ENCODE data around the gene GPC6.

GPC6 gene

GRCh38 chr13:93227878-93228642 lies 1.5 kb downstream of the GPC6 start:
- H3K27ac ChIP-seq: peak overlapping the region; percentile 35
- no peak for DNase-seq (ENCODE audit: low read depth, low spot score)

- peak overlapping the region; percentile 35 for H3K27ac ChIP-seq
- DNase-seq (ENCODE audit: low read depth, low spot score): no peak
These were observed 2.0 kb downstream of the GPC6 start for GRCh38 chr13:93228643-93228937.

- H3K27ac ChIP-seq: peak overlapping the region; percentile 74
These were observed 3.8 kb downstream of the GPC6 start for GRCh38 chr13:93230261-93230855.

GRCh38 chr13:93231867-93232266 lies 5.3 kb downstream of the GPC6 start:
- DNase-seq (ENCODE audit: low read depth, low spot score): no peak
- H3K27ac ChIP-seq: no peak overlapping the region

More at GRCh38 chr13:93230261-93230855, 3.8 kb downstream of the GPC6 start:
- DNase-seq (ENCODE audit: low read depth, low spot score): no peak

GRCh38 chr13:93233997-93234416 lies 7.4 kb downstream of the GPC6 start:
- DNase-seq (ENCODE audit: low read depth, low spot score): no peak
- no peak overlapping the region for H3K27ac ChIP-seq

- H3K27ac ChIP-seq: no peak overlapping the region
- no peak for DNase-seq (ENCODE audit: low read depth, low spot score)
These were observed 7.9 kb downstream of the GPC6 start for GRCh38 chr13:93234459-93234858.

- no peak overlapping the region for H3K27ac ChIP-seq
- DNase-seq (ENCODE audit: low read depth, low spot score): no peak
These were observed 8.8 kb downstream of the GPC6 start for GRCh38 chr13:93235258-93236015.

- DNase-seq (ENCODE audit: low read depth, low spot score): no peak
- no peak overlapping the region for H3K27ac ChIP-seq
These were observed 12.1 kb downstream of the GPC6 start for GRCh38 chr13:93238711-93239110.

GRCh38 chr13:93243375-93244063 lies 16.9 kb downstream of the GPC6 start:
- H3K27ac ChIP-seq: no peak overlapping the region
- DNase-seq (ENCODE audit: low read depth, low spot score): no peak

GRCh38 chr13:93244141-93244917 lies 17.7 kb downstream of the GPC6 start:
- no peak for DNase-seq (ENCODE audit: low read depth, low spot score)
- peak overlapping the region; percentile 59 for H3K27ac ChIP-seq

GRCh38 chr13:93244918-93245280 lies 18.3 kb downstream of the GPC6 start:
- DNase-seq (ENCODE audit: low read depth, low spot score): no peak
- H3K27ac ChIP-seq: peak overlapping the region; percentile 59

GRCh38 chr13:93246069-93246468 lies 19.5 kb downstream of the GPC6 start:
- no peak for DNase-seq (ENCODE audit: low read depth, low spot score)
- no peak overlapping the region for H3K27ac ChIP-seq

- DNase-seq (ENCODE audit: low read depth, low spot score): no peak
- peak overlapping the region; percentile 84 for H3K27ac ChIP-seq
These were observed 22.0 kb downstream of the GPC6 start for GRCh38 chr13:93248627-93249047.

GRCh38 chr13:93249364-93250306 lies 23.0 kb downstream of the GPC6 start:
- peak overlapping the region; percentile 84 for H3K27ac ChIP-seq
- peak; percentile 68 for DNase-seq (ENCODE audit: low read depth, low spot score)

- no peak overlapping the region for H3K27ac ChIP-seq
- DNase-seq (ENCODE audit: low read depth, low spot score): no peak
These were observed 28.2 kb downstream of the GPC6 start for GRCh38 chr13:93254775-93255174.

GRCh38 chr13:93256998-93257397 lies 30.4 kb downstream of the GPC6 start:
- no peak overlapping the region for H3K27ac ChIP-seq
- no peak for DNase-seq (ENCODE audit: low read depth, low spot score)

- DNase-seq (ENCODE audit: low read depth, low spot score): no peak
- H3K27ac ChIP-seq: no peak overlapping the region
These were observed 33.0 kb downstream of the GPC6 start for GRCh38 chr13:93259527-93260080.

- no peak for DNase-seq (ENCODE audit: low read depth, low spot score)
- no peak overlapping the region for H3K27ac ChIP-seq
These were observed 34.0 kb downstream of the GPC6 start for GRCh38 chr13:93260591-93260990.

All from epithelial cell of prostate (primary cell).